ENCODE data around the gene R3HCC1L. TPM values are rescaled to one million over a fixed set of nuclear protein-coding genes. Genes with fewer than 3 reads are reported as not detected.

The R3HCC1L gene
- polyA plus RNA-seq, 2 of the 4 experiments (the other 2 are of a cell fraction), result 11.0 to 15.2 TPM

- CTCF ChIA-PET, result interaction anchor here (1.2 to 4.9 kb wide), 5 partner anchors 9 to 51 kb away, joined by 4 to 27 read pairs (median 6); no protein-coding TSS in a partner anchor
- TF ChIP-seq CBX8 (IDR thresholded peaks at IDR 0.05) (no peak), RAD21 (conservative IDR thresholded peaks at IDR 0.05 in 1 of 2, IDR thresholded peaks at IDR 0.05 in 1 of 2) (no peak), E2F6 (IDR thresholded peaks at IDR 0.05; ENCODE audit: borderline replicate concordance, low read depth) (no peak), RCOR1 (IDR thresholded peaks at IDR 0.05; ENCODE audit: low read depth, low read length) (no peak), ELK1 (IDR thresholded peaks at IDR 0.05; ENCODE audit: low read depth, low read length) (no peak), EHF (CRISPR knock-in tag; IDR thresholded peaks at IDR 0.05) (no peak), HMGXB4 (CRISPR knock-in tag; IDR thresholded peaks at IDR 0.05; ENCODE audit: borderline replicate concordance) (no peak), MAZ (IDR thresholded peaks at IDR 0.05; ENCODE audit: borderline replicate concordance, low read depth, low read length) (no peak), CBX2 (IDR thresholded peaks at IDR 0.05; ENCODE audit: borderline replicate concordance, low read depth) (no peak), RNF2 (IDR thresholded peaks at IDR 0.05; ENCODE audit: borderline replicate concordance, low read depth) (no peak), NPAS2 (CRISPR knock-in tag; IDR thresholded peaks at IDR 0.05; ENCODE audit: borderline replicate concordance) (no peak), PBX3 (IDR thresholded peaks at IDR 0.05) (no peak), PHF8 (IDR thresholded peaks at IDR 0.05; ENCODE audit: borderline replicate concordance, low read depth) (no peak), ZFP36 (IDR thresholded peaks at IDR 0.05; ENCODE audit: borderline replicate concordance, partially characterized antibody) (no peak), NR3C1 (IDR thresholded peaks at IDR 0.05) (no peak), RARB (CRISPR knock-in tag; IDR thresholded peaks at IDR 0.05) (no peak), MAX (IDR thresholded peaks at IDR 0.05) (no peak), HEYL (CRISPR knock-in tag; IDR thresholded peaks at IDR 0.05) (no peak), KDM5A (IDR thresholded peaks at IDR 0.05) (no peak), CTCF (IDR thresholded peaks at IDR 0.05) (no peak)
These were observed 159.8 kb downstream of the R3HCC1L start for GRCh38 chr10:98294270-98294627.

More at GRCh38 chr10:98294270-98294627, 159.8 kb downstream of the R3HCC1L start:
- ATAC-seq (no peak), FAIRE-seq (no peak), DNase-seq (ENCODE audit: low read depth in 1 of 2, low spot score in 1 of 2) (no peak)
- no peaks in the 10 kb centered on the region for H3K4me1 ChIP-seq
- WGBS (ENCODE audit: missing lambda C conversion rate), result 61% methylated on average over 3 of the region's 3 CpGs
- H3K4me2 ChIP-seq, result no peak overlapping the region
- H3K9me3 ChIP-seq, result no peaks in the 10 kb centered on the region
- no peak overlapping the region for H3K27ac ChIP-seq
- H3K4me3 ChIP-seq, result no peak overlapping the region
- POLR2A ChIA-PET, result no interaction called here

Other genes with a start within 250 kb of the R3HCC1L start
- 0.32 and 0.36 TPM in 2 replicates for gene CRTAC1, start 104.0 kb upstream of the R3HCC1L start, polyA plus RNA-seq (2011; rRNA removed)
- 0.39 to 0.42 TPM (median 0.42 TPM) in 3 replicates for gene CRTAC1, start 104.0 kb upstream of the R3HCC1L start, polyA plus RNA-seq (2017; fragmentation: RNase III; extraction: RNeasy Plus Mini Kit Qiagen cat#74134 plus additional on column Dnase treatment)
- 2.1 and 2.3 TPM in 2 replicates for gene LOXL4, start 133.5 kb downstream of the R3HCC1L start, polyA plus RNA-seq (2011; rRNA removed)
- 1.6 to 2.4 TPM (median 2.0 TPM) in 3 replicates for gene LOXL4, start 133.5 kb downstream of the R3HCC1L start, polyA plus RNA-seq (2017; fragmentation: RNase III; extraction: RNeasy Plus Mini Kit Qiagen cat#74134 plus additional on column Dnase treatment)